Measurements from ENCODE around the gene TBC1D22A.
"Not testable (repeated sequence)": the region's sequence is repeated elsewhere in the genome, so short reads cannot be mapped to it uniquely, and the experiment has no call there.

Gene TBC1D22A

GRCh38 chr22:47100646-47101200, 338.3 kb downstream of the TBC1D22A start:
- no peak for DNase-seq (ENCODE audit: low read depth in 2 of 2)

- DNase-seq (ENCODE audit: low read depth in 2 of 2): no peak
These were observed 339.0 kb downstream of the TBC1D22A start for GRCh38 chr22:47101321-47101885.

GRCh38 chr22:47102081-47102480, 339.6 kb downstream of the TBC1D22A start:
- DNase-seq (ENCODE audit: low read depth in 2 of 2): no peak

DNA sequence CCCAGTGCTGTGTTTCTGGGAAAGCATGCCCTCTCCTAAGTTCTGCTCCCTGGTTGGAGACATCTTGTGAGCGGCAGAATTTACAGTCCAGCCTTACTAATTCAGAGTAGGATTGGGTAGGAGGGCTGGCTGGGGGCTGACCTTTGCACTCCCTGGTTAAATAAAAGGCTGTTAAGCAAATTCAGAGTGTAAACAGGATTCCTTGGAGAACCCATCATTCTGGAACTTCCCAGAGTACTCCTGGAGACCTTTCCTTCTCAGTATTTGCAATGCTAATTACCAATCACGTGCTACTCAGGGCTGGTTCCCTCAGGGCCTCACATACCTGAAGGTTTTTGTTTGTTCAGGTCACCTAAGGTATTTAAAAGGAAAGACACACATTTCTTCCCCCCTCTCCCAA, 340.2 kb downstream of the TBC1D22A start:
- DNase-seq (ENCODE audit: low read depth in 2 of 2): no peak

- no peak for DNase-seq (ENCODE audit: low read depth in 2 of 2)
These were observed 342.6 kb downstream of the TBC1D22A start for GRCh38 chr22:47105085-47105484.

GRCh38 chr22:47106806-47107205, 344.4 kb downstream of the TBC1D22A start:
- no peak for DNase-seq (ENCODE audit: low read depth in 2 of 2)

DNA sequence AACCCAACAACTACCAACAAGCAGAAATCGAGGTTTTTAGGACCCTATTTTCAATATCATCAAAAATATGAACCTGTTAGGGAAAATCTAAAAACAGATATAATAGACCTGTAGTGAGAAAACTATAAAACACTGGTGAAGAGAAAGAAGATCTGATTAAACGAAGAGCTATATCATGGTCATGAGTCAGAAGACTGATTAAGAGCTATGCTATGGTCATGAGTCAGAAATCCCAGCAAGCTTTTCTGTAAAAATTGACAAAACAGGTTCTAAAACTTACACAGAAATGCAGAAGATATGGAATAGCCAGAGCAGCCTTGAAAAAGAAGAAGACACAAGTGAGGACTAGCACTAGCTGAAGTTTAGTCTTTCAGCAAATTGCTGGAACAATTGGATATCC, 345.0 kb downstream of the TBC1D22A start:
- DNase-seq (ENCODE audit: low read depth in 2 of 2): no peak

DNA sequence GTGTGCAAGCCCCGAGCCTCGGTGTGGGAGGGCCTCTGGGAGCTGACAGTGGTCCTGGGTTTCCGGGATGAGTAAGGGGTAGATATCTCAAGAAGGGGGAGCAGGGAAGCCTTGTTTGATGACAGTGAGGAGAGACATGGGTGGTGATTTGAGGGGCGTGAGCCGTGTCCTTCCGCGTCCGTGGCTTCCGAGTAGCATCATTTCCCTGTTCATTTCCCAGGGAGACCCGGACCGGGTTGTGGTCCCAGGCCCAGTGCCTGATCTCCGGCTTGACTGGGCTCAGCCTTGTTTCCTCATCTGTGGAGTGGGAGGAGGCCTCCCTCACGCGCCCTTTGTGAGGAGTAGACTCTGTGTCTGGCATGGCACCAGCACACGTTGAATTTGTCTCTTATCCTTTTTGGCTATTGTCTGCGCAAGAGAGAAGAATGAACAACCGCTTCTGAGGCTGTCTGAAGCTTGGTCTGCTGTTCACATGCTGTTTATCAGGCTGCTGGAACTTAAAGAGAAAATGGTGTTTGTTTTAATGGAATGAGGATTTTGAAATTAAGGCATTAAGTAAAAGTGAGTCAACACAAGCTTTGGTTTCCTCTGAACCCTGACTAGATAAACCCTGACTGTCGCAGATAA, 348.5 kb downstream of the TBC1D22A start:
- no peak for DNase-seq (ENCODE audit: low read depth in 2 of 2)

GRCh38 chr22:47111626-47112581, 349.5 kb downstream of the TBC1D22A start:
- no peak for DNase-seq (ENCODE audit: low read depth in 2 of 2)

- no peak for DNase-seq (ENCODE audit: low read depth in 2 of 2)
These were observed 350.1 kb downstream of the TBC1D22A start for GRCh38 chr22:47112582-47112965.

DNA sequence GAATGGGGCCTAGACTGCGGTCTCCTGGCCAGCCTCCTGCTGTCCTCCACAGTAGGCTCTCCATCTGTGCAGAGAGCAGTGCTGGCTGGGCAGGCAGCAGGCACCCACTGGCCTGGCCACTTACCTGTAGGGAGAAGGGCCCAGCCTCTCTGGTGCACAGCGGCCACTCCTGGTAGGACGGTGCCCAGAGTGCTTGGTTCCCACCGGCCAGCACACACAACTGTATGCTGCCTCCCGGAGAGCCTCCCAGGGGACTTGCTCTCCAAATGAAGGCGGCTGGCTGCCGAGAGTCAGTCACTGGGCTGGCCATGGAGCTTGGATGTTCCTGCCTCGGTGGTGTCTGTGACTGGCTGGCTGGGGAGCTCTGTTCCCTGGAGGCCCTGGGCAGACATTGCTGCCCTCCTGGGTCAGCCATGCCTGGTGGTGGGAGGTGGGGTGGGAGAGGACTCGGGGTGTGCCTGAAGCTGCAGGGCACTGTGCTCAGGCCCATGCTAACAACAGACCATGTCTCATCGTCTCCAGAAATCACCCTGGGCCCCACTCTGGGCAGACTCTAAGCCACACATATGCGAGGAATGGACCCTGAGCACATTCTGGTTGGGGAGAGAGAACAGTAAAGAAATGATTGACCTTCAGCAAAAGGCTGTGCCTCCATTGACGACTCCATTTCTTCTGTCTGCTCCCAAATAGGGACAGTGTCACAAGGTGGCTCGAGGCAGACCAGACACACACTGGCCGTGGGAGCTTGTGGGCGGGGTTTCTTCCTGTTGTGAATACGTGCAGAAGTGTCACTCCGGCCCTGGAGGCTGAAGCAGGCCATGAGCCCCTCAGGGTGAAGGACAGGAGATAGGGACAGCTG, 350.8 kb downstream of the TBC1D22A start:
- no peak for DNase-seq (ENCODE audit: low read depth in 2 of 2)

DNA sequence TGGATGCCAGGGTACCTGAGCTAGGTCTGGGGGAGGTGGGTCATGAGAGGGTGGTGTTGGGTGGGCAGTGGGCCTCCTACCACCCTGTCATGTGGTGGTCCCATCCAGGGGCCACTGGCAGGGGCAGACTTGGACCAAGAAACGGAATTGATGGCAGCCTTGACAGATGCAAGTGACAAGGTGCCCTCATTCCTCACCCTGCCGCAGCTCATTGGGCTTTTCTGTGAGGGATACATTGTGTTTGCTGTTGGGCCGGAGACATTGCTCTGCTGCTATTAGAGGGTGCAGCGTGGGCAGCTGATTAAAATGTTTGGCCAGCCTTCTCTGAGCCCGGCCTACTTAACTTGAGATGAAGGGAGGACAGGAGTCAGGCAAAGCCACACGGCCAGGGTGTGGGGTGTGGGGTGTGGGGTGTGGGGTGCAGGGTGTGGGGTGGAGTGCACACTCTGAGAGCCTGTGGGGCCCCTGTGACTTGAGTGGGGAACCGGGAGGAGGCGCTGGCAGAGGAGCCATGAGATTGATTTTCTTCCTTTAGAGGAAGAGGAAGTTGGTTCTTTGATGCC, 351.5 kb downstream of the TBC1D22A start:
- DNase-seq (ENCODE audit: low read depth in 2 of 2): no peak

- DNase-seq (ENCODE audit: low read depth in 2 of 2): no peak
These were observed 352.5 kb downstream of the TBC1D22A start for GRCh38 chr22:47114813-47115517.

DNA sequence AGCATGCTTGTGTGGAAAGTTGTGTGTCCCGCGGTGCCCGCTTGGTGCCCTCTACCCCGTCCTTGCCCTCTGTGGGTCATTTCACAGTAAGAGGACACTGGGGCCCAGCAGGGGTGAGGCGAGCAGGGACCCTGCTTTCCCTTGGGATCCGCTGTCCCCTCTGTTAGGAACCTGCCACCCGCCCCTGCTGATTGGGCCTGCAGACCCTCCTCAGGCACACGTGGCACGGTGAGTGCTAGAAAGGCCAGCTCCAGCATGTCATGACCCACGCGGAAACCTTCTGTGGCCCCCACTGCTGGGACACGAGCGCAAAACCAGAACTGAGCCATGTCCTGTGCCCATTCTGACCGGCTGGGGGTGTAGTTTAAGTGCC, 353.1 kb downstream of the TBC1D22A start:
- DNase-seq (ENCODE audit: low read depth in 2 of 2): no peak

- DNase-seq (ENCODE audit: low read depth in 2 of 2): no peak
These were observed 353.5 kb downstream of the TBC1D22A start for GRCh38 chr22:47115921-47116320.

DNA sequence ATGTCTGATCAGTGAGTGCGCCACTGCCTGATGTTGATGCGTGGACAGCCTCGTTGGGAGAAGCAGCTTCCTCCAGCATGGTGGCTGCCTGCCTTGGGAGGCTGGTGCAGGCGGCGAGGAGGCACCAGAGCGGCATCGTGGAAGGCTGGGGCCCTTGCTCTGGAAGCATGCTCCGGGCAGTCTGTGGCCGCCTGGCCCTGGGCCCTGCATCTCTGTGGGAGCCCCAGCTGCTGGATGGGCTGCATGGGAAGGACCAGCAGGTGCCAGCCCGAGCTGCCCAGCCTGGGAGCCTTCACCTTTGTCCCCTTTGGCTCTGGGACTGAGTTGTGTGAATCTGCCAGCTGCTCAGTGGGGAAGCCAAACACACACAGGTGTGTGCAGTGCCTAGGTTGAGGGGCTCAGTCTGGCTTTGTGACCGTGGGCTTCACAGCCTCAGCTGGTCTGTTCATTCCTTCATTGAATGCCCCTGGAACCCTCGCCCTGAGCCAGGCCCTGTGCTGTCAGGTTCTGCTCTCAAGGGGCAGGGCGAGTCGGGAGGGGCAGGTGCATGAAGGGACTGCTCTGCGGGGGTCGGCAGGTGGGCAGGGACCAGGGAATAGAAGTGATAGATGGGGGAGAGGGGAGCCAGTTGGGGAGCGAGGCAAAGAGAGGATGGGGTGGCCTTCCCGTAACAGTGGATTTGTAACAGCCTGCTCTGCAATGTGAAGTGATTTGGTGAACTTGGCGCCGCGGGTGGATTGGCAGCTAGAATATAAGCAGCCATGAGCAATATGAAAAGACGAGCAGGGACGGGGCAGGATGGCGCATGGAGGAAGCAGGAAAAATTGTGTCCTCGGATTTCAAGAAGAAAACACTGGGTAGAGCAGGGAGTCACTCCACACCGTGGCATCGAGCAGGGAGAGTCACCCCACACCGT, 354.2 kb downstream of the TBC1D22A start:
- no peak for DNase-seq (ENCODE audit: low read depth in 2 of 2)

DNA sequence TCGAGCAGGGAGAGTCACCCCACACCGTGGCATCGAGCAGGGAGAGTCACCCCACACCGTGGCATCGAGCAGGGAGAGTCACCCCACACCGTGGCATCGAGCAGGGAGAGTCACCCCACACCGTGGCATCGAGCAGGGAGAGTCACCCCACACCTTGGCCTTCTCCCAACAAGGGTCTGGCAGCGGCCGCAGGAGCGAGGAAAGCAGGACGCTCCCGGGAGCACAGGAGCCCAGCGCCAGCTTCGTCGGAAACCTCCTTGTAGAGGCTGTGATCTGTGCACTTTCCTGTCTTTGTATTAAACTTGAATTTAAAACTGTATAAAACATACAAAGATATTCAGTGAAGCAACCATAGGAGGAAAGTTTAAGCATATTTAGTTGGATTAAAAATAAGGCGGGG, 355.0 kb downstream of the TBC1D22A start:
- not testable (repeated sequence) for DNase-seq (ENCODE audit: low read depth in 2 of 2)

GRCh38 chr22:47119181-47119580, 356.7 kb downstream of the TBC1D22A start:
- no peak for DNase-seq (ENCODE audit: low read depth in 2 of 2)

DNA sequence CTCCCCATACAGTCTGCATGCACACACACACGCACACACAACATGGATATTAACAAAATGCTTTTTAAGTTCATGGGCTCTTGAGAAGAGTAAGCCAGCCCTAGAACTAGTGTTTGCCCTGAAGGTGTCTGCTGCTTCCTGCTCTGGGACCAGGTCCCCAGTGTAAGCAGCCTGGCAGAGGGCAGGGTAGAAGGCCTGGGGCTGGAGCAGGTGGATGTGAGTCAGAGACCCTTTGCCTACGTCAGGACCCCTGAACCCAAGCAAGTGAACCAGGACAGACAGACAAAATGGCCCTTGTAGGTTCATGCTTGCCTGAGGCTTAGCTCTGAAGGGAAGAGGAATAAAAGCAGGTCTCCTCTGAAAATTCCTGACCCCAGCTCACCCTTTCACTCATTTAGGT, 357.9 kb downstream of the TBC1D22A start:
- DNase-seq (ENCODE audit: low read depth in 2 of 2): no peak

DNA sequence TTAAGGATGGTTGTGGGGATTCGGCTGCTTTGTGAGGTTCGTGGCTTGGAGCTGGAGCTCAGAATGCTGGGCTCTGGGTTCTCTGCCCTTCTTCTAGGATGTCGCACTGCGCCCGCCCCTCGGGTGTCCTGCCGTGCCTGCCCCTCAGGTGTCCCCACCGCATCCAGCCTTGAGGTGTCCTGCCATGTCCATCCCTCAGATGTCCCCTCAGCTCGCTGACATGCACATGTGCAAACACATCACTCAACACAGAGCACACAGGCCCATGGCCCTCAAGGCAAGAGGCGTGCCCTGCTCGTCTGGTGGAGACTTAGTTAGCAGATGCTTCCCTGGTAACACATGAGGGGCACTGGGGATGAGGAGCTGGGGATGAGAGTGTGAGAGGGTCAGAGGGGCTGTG, 359.3 kb downstream of the TBC1D22A start:
- no peak for DNase-seq (ENCODE audit: low read depth in 2 of 2)
